ENCODE data around the gene LRFN2. TPM values are rescaled to one million over a fixed set of nuclear protein-coding genes. Genes with fewer than 3 reads are reported as not detected.

Gene LRFN2
- polyA plus RNA-seq, 1 of the 3 experiments (the other 2 are of a cell fraction): 0.02 TPM

- no peak for TF ChIP-seq ZBTB33 (IDR thresholded peaks at IDR 0.05; ENCODE audit: borderline replicate concordance, low read depth)
- TF ChIP-seq CTCF (IDR thresholded peaks at IDR 0.05): no peak
- peak; percentile 35; the same call in 1 of the 2 replicates for TF ChIP-seq GATA2 (CRISPR knock-in tag; IDR thresholded peaks at IDR 0.05)
- TF ChIP-seq MEF2A (IDR thresholded peaks at IDR 0.05; ENCODE audit: borderline replicate concordance, low read depth): no peak
- peak; percentile 74 for TF ChIP-seq CHD2 (IDR thresholded peaks at IDR 0.05; ENCODE audit: low read length, partially characterized antibody)
- TF ChIP-seq EP300 (IDR thresholded peaks at IDR 0.05; ENCODE audit: borderline replicate concordance in 1 of 2, low read depth in 1 of 2, low read length in 1 of 2): peak in 1 of 2 experiments; percentile 35; a peak in 1 of 4 replicates
- TF ChIP-seq POLR2AphosphoS5 (IDR thresholded peaks at IDR 0.05; ENCODE audit: low read depth, low read length): no peak
- TF ChIP-seq SMC3 (IDR thresholded peaks at IDR 0.05; ENCODE audit: low read depth, low read length): no peak
- TF ChIP-seq FOSL2 (IDR thresholded peaks at IDR 0.05; ENCODE audit: borderline replicate concordance, low read depth): no peak
- TF ChIP-seq EZH2phosphoT487 (IDR thresholded peaks at IDR 0.05; ENCODE audit: borderline replicate concordance, low read depth): no peak
- TF ChIP-seq FOXJ3 (CRISPR knock-in tag; IDR thresholded peaks at IDR 0.05): no peak; the same call in 1 of the 2 replicates
- TF ChIP-seq RXRA (IDR thresholded peaks at IDR 0.05; ENCODE audit: borderline replicate concordance, low read depth): no peak
- no peak for TF ChIP-seq SIN3A (IDR thresholded peaks at IDR 0.05; ENCODE audit: borderline replicate concordance, low read depth, low read length)
Measured at GRCh38 chr6:40634429-40634828, 47.3 kb upstream of the LRFN2 start (continued).

GRCh38 chr6:40631744-40632143 is 44.6 kb upstream of the LRFN2 start:
- Histone ChIP-seq H3K4me3 (ENCODE audit: low read depth in 2 of 2, low read length in 1 of 2) (no peak overlapping the region), H3K27me3 (ENCODE audit: insufficient read depth) (no peaks in the 10 kb centered on the region), H3K4me2 (no peak overlapping the region), H3K36me3 (replicated peaks in 1 of 2; ENCODE audit: control insufficient read depth in 1 of 2, insufficient read depth in 2 of 2, low read length in 1 of 2) (no peaks in the 10 kb centered on the region), H3K9me2 (no peaks in the 10 kb centered on the region), H3K27ac (ENCODE audit: low read depth in 2 of 2, low read length in 1 of 2) (peak overlapping the region in 1 of 2 experiments; percentile 97; a peak in 2 of 4 replicates), H3K9ac (no peak overlapping the region), H3K9me3 (no peaks in the 10 kb centered on the region), H4K20me1 (ENCODE audit: insufficient read depth) (no peaks in the 10 kb centered on the region), H3K4me1 (ENCODE audit: control insufficient read depth in 1 of 2, insufficient read depth in 2 of 2, low read depth in 1 of 2, low read length in 1 of 2) (peaks cover 0 to 67% of the 10 kb centered on the region in 2 experiments; a peak in 2 of 4 replicates), H2AFZ (ENCODE audit: low read depth) (no peak overlapping the region), H3K79me2 (ENCODE audit: insufficient read depth) (no peaks in the 10 kb centered on the region), H3F3A (replicated peaks; ENCODE audit: insufficient read depth) (no peaks in the 10 kb centered on the region)
- DNase-seq: peak; percentile 70
- 31% methylated on average over 7 of the region's 7 CpGs for WGBS (ENCODE audit: low lambda C conversion rate)
- ChIA-PET POLR2A (no interaction called here), CTCF (interaction anchor here (0.9 to 3.1 kb wide), 3 partner anchors 44 to 196 kb away, joined by 3 to 16 read pairs (median 3); partner anchors contain the start of gene LRFN2)
- peak; percentile 63 for TF ChIP-seq CHD2 (IDR thresholded peaks at IDR 0.05; ENCODE audit: low read length, partially characterized antibody)
- no peak for TF ChIP-seq SIN3A (IDR thresholded peaks at IDR 0.05; ENCODE audit: borderline replicate concordance, low read depth, low read length)
- peak; percentile 64; the same call in 1 of the 2 replicates for TF ChIP-seq FOXJ3 (CRISPR knock-in tag; IDR thresholded peaks at IDR 0.05)
- TF ChIP-seq PBX3 (IDR thresholded peaks at IDR 0.05): no peak
- TF ChIP-seq TEAD4 (IDR thresholded peaks at IDR 0.05; ENCODE audit: borderline replicate concordance, insufficient read depth): no peak
- TF ChIP-seq MAX (IDR thresholded peaks at IDR 0.05; ENCODE audit: low read depth): no peak
- no peak for TF ChIP-seq EZH2phosphoT487 (IDR thresholded peaks at IDR 0.05; ENCODE audit: borderline replicate concordance, low read depth)
- TF ChIP-seq USF2 (IDR thresholded peaks at IDR 0.05; ENCODE audit: borderline replicate concordance, low read depth, low read length): no peak
- TF ChIP-seq RFX5 (IDR thresholded peaks at IDR 0.05; ENCODE audit: low read length): no peak
- peak; percentile 42 for TF ChIP-seq TCF12 (IDR thresholded peaks at IDR 0.05)
- TF ChIP-seq FOXM1 (IDR thresholded peaks at IDR 0.05; ENCODE audit: low read depth): no peak
- no peak for TF ChIP-seq JUND (IDR thresholded peaks at IDR 0.05)
- no peak for TF ChIP-seq YY1 (IDR thresholded peaks at IDR 0.05; ENCODE audit: low read depth)
- TF ChIP-seq RXRA (IDR thresholded peaks at IDR 0.05; ENCODE audit: borderline replicate concordance, low read depth): no peak
- TF ChIP-seq POLR2AphosphoS5 (IDR thresholded peaks at IDR 0.05; ENCODE audit: low read depth, low read length): no peak
- TF ChIP-seq ELF1 (IDR thresholded peaks at IDR 0.05): no peak
- peak; percentile 63; the same call in 1 of the 2 replicates for TF ChIP-seq MXI1 (IDR thresholded peaks at IDR 0.05; ENCODE audit: low read depth, low read length)
- TF ChIP-seq EP300 (IDR thresholded peaks at IDR 0.05; ENCODE audit: borderline replicate concordance in 1 of 2, low read depth in 1 of 2, low read length in 1 of 2): peak in 1 of 2 experiments; percentile 80; a peak in 2 of 4 replicates
- no peak for TF ChIP-seq MEF2A (IDR thresholded peaks at IDR 0.05; ENCODE audit: borderline replicate concordance, low read depth)
- TF ChIP-seq RAD21 (IDR thresholded peaks at IDR 0.05; ENCODE audit: low read length): peak; percentile 45
- TF ChIP-seq GATA2 (CRISPR knock-in tag; IDR thresholded peaks at IDR 0.05): peak; percentile 89
